Measurements from ENCODE around the gene DEPP1. TPM values are rescaled to one million over a fixed set of nuclear protein-coding genes. Genes with fewer than 3 reads are reported as not detected.
A peak's percentile ranks its signal among the peaks of the same experiment; 100 is the strongest.

DEPP1 gene
- total RNA-seq, 1 experiment from 2014 or later: 3.8 TPM

- peak overlapping the region; percentile 63; the same call in 1 of the 2 replicates for H3K27ac ChIP-seq (ENCODE audit: low read depth, low read length)
- POLR2A ChIA-PET: interaction anchor here (0.8 to 1.8 kb wide), 8 partner anchors 10 to 257 kb away, joined by 3 to 15 read pairs (median 6); no protein-coding TSS in a partner anchor
- RAD21 ChIA-PET (ENCODE audit: low non-redundant PET in 1 of 2, low total read pairs in 2 of 2, uncharacterized antibody in 2 of 2, unreplicated experiment in 2 of 2): interaction anchor here in 1 of 2 experiments (1.2 kb wide), 1 partner anchor 45 kb away, joined by 3 read pairs; no protein-coding TSS in a partner anchor
These were observed 418 bp downstream of the DEPP1 start for GRCh38 chr10:44978213-44978569.

More at GRCh38 chr10:44978213-44978569, 418 bp downstream of the DEPP1 start:
- peak overlapping the region; percentile 65 for H3K9ac ChIP-seq (ENCODE audit: low read length)
- H3K9me3 ChIP-seq (ENCODE audit: control insufficient read depth in 1 of 2, insufficient read depth in 1 of 2, low read depth in 1 of 2, low read length in 2 of 2): no peaks in the 10 kb centered on the region
- peaks cover 57 to 75% of the 10 kb centered on the region in 2 experiments for H3K4me1 ChIP-seq (ENCODE audit: control insufficient read depth in 1 of 2, insufficient read depth in 2 of 2, low read length in 2 of 2)
- TF ChIP-seq ELF1 (IDR thresholded peaks at IDR 0.05; ENCODE audit: borderline replicate concordance, low read depth): no peak
- no peak for TF ChIP-seq ZNF274 (IDR thresholded peaks at IDR 0.05; ENCODE audit: low read depth, low read length)
- no peak for TF ChIP-seq SP1 (IDR thresholded peaks at IDR 0.05; ENCODE audit: low read depth)
- TF ChIP-seq FOSL1 (IDR thresholded peaks at IDR 0.05; ENCODE audit: low read depth): no peak
- no peak for TF ChIP-seq POLR2A (IDR thresholded peaks at IDR 0.05; ENCODE audit: borderline replicate concordance, extremely low read depth, insufficient read depth, insufficient read length)
- TF ChIP-seq JUND (IDR thresholded peaks at IDR 0.05): no peak
- no peak for TF ChIP-seq YY1 (IDR thresholded peaks at IDR 0.05; ENCODE audit: extremely low read depth, insufficient replicate concordance, low read depth, low read length)
- TF ChIP-seq, protein P1, sequence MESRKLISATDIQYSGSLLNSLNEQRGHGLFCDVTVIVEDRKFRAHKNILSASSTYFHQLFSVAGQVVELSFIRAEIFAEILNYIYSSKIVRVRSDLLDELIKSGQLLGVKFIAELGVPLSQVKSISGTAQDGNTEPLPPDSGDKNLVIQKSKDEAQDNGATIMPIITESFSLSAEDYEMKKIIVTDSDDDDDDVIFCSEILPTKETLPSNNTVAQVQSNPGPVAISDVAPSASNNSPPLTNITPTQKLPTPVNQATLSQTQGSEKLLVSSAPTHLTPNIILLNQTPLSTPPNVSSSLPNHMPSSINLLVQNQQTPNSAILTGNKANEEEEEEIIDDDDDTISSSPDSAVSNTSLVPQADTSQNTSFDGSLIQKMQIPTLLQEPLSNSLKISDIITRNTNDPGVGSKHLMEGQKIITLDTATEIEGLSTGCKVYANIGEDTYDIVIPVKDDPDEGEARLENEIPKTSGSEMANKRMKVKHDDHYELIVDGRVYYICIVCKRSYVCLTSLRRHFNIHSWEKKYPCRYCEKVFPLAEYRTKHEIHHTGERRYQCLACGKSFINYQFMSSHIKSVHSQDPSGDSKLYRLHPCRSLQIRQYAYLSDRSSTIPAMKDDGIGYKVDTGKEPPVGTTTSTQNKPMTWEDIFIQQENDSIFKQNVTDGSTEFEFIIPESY (IDR thresholded peaks at IDR 0.05; ENCODE audit: extremely low read depth, insufficient replicate concordance, low read length): no peak
- TF ChIP-seq EGR1 (IDR thresholded peaks at IDR 0.05; ENCODE audit: low read depth): no peak
- no peak for TF ChIP-seq EZH2phosphoT487 (IDR thresholded peaks at IDR 0.05; ENCODE audit: borderline replicate concordance)
- TF ChIP-seq SIN3A (IDR thresholded peaks at IDR 0.05; ENCODE audit: low read depth): no peak
- TF ChIP-seq CEBPB (IDR thresholded peaks at IDR 0.05; ENCODE audit: low read depth): no peak
- CTCF ChIA-PET: interaction anchor here (0.9 to 3.1 kb wide), 4 partner anchors 16 to 45 kb away, joined by 3 to 14 read pairs (median 4); no protein-coding TSS in a partner anchor
- H3K4me3 ChIP-seq (replicated peaks in 1 of 2; ENCODE audit: low read depth in 1 of 2, low read length in 2 of 2): peak overlapping the region; percentile 43 to 56
- intact Hi-C loops (cut with micrococcal nuclease): loop anchor here (1.0 kb wide), 1 partner anchor 19 kb away; the partner anchor contains the start of gene RASSF4
- H3K27me3 ChIP-seq (ENCODE audit: insufficient read depth, low read length): no peaks in the 10 kb centered on the region
- H3K9me2 ChIP-seq (ENCODE audit: insufficient read depth): no peaks in the 10 kb centered on the region
- ATAC-seq (no peak), DNase-seq (ENCODE audit: low read depth, low spot score) (no peak)
- H3K79me2 ChIP-seq (ENCODE audit: insufficient read depth, low read length): no peaks in the 10 kb centered on the region
- H4K20me1 ChIP-seq (ENCODE audit: insufficient read depth): no peaks in the 10 kb centered on the region
- H3K36me3 ChIP-seq (ENCODE audit: control insufficient read depth in 1 of 2, insufficient read depth in 2 of 2, low read length in 2 of 2): no peaks in the 10 kb centered on the region
- H3K4me2 ChIP-seq (ENCODE audit: low read length): peak overlapping the region; percentile 89
- H2AFZ ChIP-seq (ENCODE audit: low read depth, low read length, poor library complexity, severe bottlenecking): no peak overlapping the region
- BruUV-seq (replicated peaks): TSS peak; percentile 88
